ENCODE measurements around the gene GBP1.

GBP1 gene

DNA sequence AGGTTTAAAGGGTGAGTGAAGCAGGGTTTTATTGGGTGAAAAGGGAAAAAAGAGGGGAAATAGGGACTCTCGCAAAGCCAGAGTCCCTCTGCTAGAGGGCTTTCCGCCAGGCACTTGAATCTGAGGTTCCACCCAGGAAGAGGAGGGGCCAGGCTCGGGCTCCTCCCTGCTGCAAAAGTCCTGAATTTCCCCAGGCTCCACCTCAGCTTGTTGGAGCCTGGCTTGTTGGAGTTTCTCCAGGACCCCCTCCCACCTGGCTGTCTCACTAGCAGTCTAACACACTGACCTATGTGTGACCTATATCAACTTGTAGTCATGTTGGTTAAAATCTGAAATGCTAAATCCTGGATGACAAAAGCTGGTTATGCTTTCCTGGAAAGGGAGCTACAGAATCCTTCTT, 35.4 kb upstream of the GBP1 start:
- no peaks in the 10 kb centered on the region for H4K20me1 ChIP-seq (ENCODE audit: insufficient read depth, low read length, poor library complexity, severe bottlenecking)
- TF ChIP-seq EZH2phosphoT487 (IDR thresholded peaks at IDR 0.05; ENCODE audit: borderline replicate concordance) = no peak
- TF ChIP-seq, protein P1, sequence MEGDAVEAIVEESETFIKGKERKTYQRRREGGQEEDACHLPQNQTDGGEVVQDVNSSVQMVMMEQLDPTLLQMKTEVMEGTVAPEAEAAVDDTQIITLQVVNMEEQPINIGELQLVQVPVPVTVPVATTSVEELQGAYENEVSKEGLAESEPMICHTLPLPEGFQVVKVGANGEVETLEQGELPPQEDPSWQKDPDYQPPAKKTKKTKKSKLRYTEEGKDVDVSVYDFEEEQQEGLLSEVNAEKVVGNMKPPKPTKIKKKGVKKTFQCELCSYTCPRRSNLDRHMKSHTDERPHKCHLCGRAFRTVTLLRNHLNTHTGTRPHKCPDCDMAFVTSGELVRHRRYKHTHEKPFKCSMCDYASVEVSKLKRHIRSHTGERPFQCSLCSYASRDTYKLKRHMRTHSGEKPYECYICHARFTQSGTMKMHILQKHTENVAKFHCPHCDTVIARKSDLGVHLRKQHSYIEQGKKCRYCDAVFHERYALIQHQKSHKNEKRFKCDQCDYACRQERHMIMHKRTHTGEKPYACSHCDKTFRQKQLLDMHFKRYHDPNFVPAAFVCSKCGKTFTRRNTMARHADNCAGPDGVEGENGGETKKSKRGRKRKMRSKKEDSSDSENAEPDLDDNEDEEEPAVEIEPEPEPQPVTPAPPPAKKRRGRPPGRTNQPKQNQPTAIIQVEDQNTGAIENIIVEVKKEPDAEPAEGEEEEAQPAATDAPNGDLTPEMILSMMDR (conservative IDR thresholded peaks at IDR 0.05; ENCODE audit: low read length) = no peak
- H3K9me2 ChIP-seq (replicated peaks; ENCODE audit: low read depth, low read length) = no peaks in the 10 kb centered on the region
- H3K4me2 ChIP-seq (ENCODE audit: low read depth, low read length, poor library complexity, severe bottlenecking) = no peak overlapping the region
- H3K36me3 ChIP-seq (ENCODE audit: insufficient read depth, low read length) = no peaks in the 10 kb centered on the region
- H2AFZ ChIP-seq (ENCODE audit: low read length) = no peak overlapping the region
- peaks cover 4% of the 10 kb centered on the region for H3K4me1 ChIP-seq (ENCODE audit: insufficient read depth, low read length, poor library complexity, severe bottlenecking)
- no peak overlapping the region for H3K9ac ChIP-seq (ENCODE audit: low read depth, low read length, poor library complexity, severe bottlenecking)
- H3F3A ChIP-seq (ENCODE audit: low read depth) = no peaks in the 10 kb centered on the region
- H3K9me3 ChIP-seq (ENCODE audit: insufficient read depth, low read depth, low read length) = 0 out of 2 replicates have a peak, but pooled peaks cover 7% of the 10 kb centered on the region
- no peak overlapping the region for H3K4me3 ChIP-seq (ENCODE audit: low read length, poor library complexity, severe bottlenecking)
- H3K27me3 ChIP-seq (ENCODE audit: insufficient read depth, low read length, poor library complexity, severe bottlenecking) = no peaks in the 10 kb centered on the region
- no peaks in the 10 kb centered on the region for H3K79me2 ChIP-seq (ENCODE audit: insufficient read depth, low read length)

DNA sequence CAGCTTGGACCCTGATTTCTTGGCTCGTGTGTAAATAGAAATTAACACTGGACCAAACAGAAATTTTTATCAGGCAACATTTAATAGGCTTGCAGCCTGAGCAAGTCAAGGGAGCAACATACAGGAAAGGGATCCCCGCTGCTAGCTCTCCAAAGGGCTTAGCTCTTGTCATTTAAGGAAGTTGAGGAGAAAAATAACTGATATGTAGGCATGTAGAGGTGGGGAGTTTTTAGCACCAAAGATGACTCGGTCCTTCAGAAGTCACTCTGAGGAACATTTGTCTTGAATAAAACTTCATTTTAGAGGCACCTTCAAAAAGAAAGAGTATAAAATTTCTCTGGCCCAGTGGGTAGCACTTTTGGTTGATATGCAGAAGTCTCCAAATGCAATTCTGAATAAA, 33.8 kb upstream of the GBP1 start:
- Histone ChIP-seq H3K4me2 (ENCODE audit: low read depth, low read length, poor library complexity, severe bottlenecking) (no peak overlapping the region), H3K9me2 (replicated peaks; ENCODE audit: low read depth, low read length) (no peaks in the 10 kb centered on the region), H4K20me1 (ENCODE audit: insufficient read depth, low read length, poor library complexity, severe bottlenecking) (no peaks in the 10 kb centered on the region)

DNA sequence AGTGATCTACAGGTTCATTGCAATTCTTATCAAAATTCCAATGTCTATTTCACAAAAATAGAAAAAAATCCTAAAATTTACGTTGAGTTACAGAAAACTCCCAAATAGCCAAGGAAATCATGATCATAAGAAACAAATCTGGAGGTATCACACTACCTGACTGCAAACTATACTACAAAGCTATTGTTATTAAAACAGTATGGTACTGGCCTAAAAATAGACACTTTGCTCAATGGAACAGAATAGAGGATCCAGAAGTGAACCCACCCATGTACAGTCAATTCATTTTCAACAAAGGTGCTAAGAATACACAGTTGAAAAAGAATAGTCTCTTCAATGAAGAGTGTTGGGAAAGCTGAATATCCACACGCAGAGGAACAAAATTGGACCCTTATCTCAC, 30.7 kb upstream of the GBP1 start:
- Histone ChIP-seq H4K20me1 (ENCODE audit: insufficient read depth, low read length, poor library complexity, severe bottlenecking) (no peaks in the 10 kb centered on the region), H3K27me3 (ENCODE audit: insufficient read depth, low read length, poor library complexity, severe bottlenecking) (no peaks in the 10 kb centered on the region), H3K36me3 (ENCODE audit: insufficient read depth, low read length) (no peaks in the 10 kb centered on the region), H3K79me2 (ENCODE audit: insufficient read depth, low read length) (no peaks in the 10 kb centered on the region), H3K4me2 (ENCODE audit: low read depth, low read length, poor library complexity, severe bottlenecking) (no peak overlapping the region), H3F3A (ENCODE audit: low read depth) (no peaks in the 10 kb centered on the region), H3K9me2 (replicated peaks; ENCODE audit: low read depth, low read length) (no peaks in the 10 kb centered on the region), H3K4me1 (ENCODE audit: insufficient read depth, low read length, poor library complexity, severe bottlenecking) (no peaks in the 10 kb centered on the region), H3K9ac (ENCODE audit: low read depth, low read length, poor library complexity, severe bottlenecking) (no peak overlapping the region), H2AFZ (ENCODE audit: low read length) (no peak overlapping the region), H3K4me3 (ENCODE audit: low read length, poor library complexity, severe bottlenecking) (no peak overlapping the region), H3K9me3 (ENCODE audit: insufficient read depth, low read depth, low read length) (0 out of 2 replicates have a peak, but pooled peaks cover 7% of the 10 kb centered on the region)
- TF ChIP-seq, protein P1 (conservative IDR thresholded peaks at IDR 0.05; ENCODE audit: low read length) = no peak
- TF ChIP-seq EZH2phosphoT487 (IDR thresholded peaks at IDR 0.05; ENCODE audit: borderline replicate concordance) = no peak

More for the DNA sequence above, 33.8 kb upstream of the GBP1 start:
- Histone ChIP-seq H2AFZ (ENCODE audit: low read length) (no peak overlapping the region), H3K9me3 (ENCODE audit: insufficient read depth, low read depth, low read length) (0 out of 2 replicates have a peak, but pooled peaks cover 7% of the 10 kb centered on the region), H3K4me1 (ENCODE audit: insufficient read depth, low read length, poor library complexity, severe bottlenecking) (no peaks in the 10 kb centered on the region), H3F3A (ENCODE audit: low read depth) (no peaks in the 10 kb centered on the region), H3K27me3 (ENCODE audit: insufficient read depth, low read length, poor library complexity, severe bottlenecking) (no peaks in the 10 kb centered on the region), H3K79me2 (ENCODE audit: insufficient read depth, low read length) (no peaks in the 10 kb centered on the region), H3K9ac (ENCODE audit: low read depth, low read length, poor library complexity, severe bottlenecking) (no peak overlapping the region), H3K4me3 (ENCODE audit: low read length, poor library complexity, severe bottlenecking) (no peak overlapping the region), H3K36me3 (ENCODE audit: insufficient read depth, low read length) (no peaks in the 10 kb centered on the region)
- no peak for TF ChIP-seq EZH2phosphoT487 (IDR thresholded peaks at IDR 0.05; ENCODE audit: borderline replicate concordance)
- TF ChIP-seq, protein P1 (conservative IDR thresholded peaks at IDR 0.05; ENCODE audit: low read length) = no peak
